ENCODE results near the gene ANK3. TPM values are rescaled to one million over a fixed set of nuclear protein-coding genes. Genes with fewer than 3 reads are reported as not detected.

The ANK3 gene
- total RNA-seq, 2 donors from 2014 or later, result 56.2 to 78.2 TPM

DNA sequence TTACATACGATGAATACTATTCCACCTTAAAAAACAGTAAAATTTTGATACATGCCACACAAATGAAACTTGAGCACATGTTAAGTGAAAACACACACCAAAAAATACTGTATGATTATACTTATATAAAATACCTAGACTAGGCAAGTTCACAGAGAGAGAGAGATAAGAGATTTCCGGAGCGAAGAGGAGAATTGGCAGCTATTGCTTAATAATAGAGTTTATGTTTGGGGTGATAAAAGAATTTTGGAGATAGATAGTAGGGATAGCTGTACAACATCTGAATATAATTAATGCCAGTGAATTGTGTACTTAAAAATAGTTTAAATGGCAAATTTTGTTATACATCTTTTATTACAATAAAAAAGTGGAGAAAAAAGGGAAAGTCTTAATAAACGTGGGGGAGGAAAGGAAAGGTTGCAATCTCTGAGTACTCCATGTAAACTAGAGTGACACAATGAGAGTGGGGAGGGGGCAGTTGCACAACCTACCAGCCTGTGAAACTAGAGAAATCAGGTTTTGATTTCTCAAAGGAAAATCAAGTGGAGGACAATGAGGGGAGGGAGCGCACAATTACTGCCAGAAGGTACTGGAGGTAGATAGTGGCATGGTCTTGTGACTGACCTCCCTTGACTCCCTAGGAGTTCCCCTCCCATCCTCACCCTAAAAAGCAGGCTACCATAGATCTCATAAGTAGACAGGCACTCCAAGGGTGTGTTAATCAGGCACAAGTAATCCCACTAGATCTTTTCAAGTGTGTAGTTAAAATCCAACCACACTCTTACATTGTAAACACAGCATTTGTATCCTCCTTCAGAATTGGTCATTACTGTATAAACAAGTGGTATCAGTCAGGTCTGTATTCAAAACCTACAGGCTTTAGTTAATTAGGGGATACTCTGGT, 31.6 kb upstream of the ANK3 start:
- Mint-ChIP-seq H3K4me1 (peaks cover 9% of the 10 kb centered on the region), H3K27ac (no peak overlapping the region), H3K9me3 (no peaks in the 10 kb centered on the region), H3K27me3 (no peaks in the 10 kb centered on the region), H3K4me3 (no peak overlapping the region), H3K36me3 (ENCODE audit: low read depth) (no peaks in the 10 kb centered on the region)
- no peak for ATAC-seq (replicated peaks)

DNA sequence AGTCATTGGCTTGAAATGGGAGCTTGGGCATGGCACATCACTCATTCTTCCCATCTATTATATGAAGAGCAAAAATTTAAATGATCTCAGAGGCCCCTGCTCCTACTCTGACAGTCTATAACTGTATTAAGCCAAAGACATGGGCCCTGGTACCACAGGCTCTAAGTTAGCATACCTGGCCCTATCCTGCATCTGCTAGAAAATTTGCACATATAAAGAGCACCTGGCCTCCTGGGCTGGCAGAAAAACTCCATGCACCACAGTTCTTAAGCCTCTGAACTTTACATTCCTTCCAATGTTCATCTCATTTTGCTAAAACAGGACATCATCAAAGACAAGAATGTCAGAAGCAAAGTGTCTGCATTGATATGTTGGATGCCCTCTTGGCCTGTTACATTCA, 29.6 kb upstream of the ANK3 start:
- Mint-ChIP-seq H3K9me3 (no peaks in the 10 kb centered on the region), H3K36me3 (ENCODE audit: low read depth) (peaks cover 8% of the 10 kb centered on the region)

DNA sequence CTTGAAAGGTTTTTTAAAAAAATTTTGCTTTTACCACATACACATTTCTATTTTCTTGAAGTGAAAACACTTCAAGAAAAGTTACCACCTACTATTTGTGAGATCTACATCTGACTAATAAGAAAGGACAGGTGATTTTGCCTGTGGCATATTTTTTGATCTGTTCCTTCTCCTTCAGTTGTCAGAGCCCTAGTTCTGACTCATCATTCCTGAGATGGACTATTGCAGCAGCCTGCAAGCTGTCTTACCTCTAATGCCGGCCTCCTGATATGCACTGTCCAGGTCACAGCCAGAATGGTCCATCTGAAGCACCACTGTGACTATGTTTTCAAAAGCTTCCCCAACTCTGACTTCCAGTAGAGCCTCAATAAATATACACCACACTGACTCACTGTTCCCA, 28.2 kb upstream of the ANK3 start:
- Mint-ChIP-seq H3K4me3 (no peak overlapping the region), H3K27ac (peak overlapping the region; percentile 12), H3K4me1 (peaks cover 14% of the 10 kb centered on the region), H3K9me3 (no peaks in the 10 kb centered on the region), H3K36me3 (ENCODE audit: low read depth) (peaks cover 9% of the 10 kb centered on the region), H3K27me3 (no peaks in the 10 kb centered on the region)
- ATAC-seq (replicated peaks), result peak; percentile 62

More for the DNA sequence above, 29.6 kb upstream of the ANK3 start:
- Mint-ChIP-seq H3K4me1 (peaks cover 12% of the 10 kb centered on the region), H3K27ac (no peak overlapping the region), H3K4me3 (no peak overlapping the region), H3K27me3 (no peaks in the 10 kb centered on the region)
- no peak for ATAC-seq (replicated peaks)

DNA sequence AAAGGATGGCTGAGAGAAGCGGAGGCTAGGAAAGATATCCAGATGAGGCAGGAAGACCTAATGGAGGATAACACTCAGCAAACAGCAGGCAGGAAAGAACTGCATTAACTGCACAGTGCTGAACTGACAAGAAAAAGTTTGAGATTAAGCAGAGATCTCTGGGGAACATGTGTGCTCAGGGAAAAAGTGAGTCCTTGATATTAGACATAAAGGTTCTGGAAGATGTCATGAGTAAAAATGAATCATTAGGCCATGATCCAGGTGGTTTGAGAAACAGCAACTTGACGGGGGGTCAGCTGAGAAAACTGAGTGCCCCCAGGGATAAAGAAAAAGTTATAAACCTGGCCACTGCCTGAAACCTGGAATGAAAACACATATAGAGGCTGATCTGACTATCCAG, 27.3 kb upstream of the ANK3 start:
- no peaks in the 10 kb centered on the region for H3K27me3 Mint-ChIP-seq
- H3K4me1 Mint-ChIP-seq, result peaks cover 14% of the 10 kb centered on the region
- no peak overlapping the region for H3K4me3 Mint-ChIP-seq
- ATAC-seq (replicated peaks), result no peak
- no peak overlapping the region for H3K27ac Mint-ChIP-seq
- peaks cover 9% of the 10 kb centered on the region for H3K36me3 Mint-ChIP-seq (ENCODE audit: low read depth)
- H3K9me3 Mint-ChIP-seq, result no peaks in the 10 kb centered on the region

DNA sequence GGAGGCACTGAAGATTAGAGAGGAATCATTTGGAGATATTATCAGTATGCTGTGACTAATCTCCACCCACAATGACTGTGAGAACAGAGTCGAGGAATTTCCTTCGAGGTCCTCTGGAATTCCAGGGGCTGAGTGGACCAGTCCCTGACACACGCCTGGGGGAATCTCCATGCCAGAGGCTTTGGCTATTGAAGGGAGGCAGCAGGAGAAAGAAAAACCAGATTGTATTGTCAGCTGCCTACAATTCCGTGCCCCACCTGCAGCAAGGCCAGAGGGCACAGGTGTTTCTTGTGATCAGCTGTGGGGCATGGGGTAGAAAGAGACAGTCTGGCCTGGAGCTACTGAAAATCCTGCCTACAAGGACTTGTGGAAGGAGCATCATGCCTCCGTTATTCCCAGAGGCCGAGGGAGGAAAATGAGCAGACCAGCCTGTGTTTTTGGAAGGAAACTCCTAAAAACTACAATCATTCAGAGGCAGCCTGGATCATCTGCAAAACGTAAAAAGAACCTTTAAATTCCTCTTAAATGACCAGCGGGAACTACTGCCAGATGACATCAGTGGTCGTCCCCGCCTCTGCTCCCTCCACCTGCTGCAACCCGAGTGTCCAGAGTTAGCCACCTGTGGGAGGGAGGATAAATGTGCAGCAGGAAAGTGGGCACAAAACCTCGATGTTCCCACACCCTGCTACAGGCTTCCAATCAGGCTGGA, 25.4 kb upstream of the ANK3 start:
- Mint-ChIP-seq H3K27me3 (no peaks in the 10 kb centered on the region), H3K4me1 (peaks cover 23% of the 10 kb centered on the region), H3K9me3 (no peaks in the 10 kb centered on the region), H3K36me3 (ENCODE audit: low read depth) (peaks cover 20% of the 10 kb centered on the region), H3K4me3 (no peak overlapping the region), H3K27ac (peak overlapping the region; percentile 28)
- no peak for ATAC-seq (replicated peaks)

DNA sequence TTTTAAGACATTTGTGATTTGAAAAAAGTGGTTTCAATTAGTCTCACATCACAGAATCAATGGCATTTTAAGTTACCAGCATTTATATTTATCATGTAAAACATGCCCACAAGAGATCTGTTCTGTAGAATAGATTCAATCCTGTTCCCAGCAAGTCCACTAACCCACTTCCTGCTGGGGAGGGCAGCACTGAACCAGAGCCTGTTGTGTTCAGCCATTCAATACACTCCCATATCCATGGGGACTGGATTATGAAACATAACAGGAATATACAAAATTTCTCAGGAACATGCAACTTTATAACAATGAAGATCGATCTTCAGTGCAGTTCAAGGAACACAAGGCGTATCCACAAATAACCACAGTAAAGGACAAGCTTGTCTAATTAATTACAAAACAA, 24.4 kb upstream of the ANK3 start:
- H3K4me1 Mint-ChIP-seq, result peaks cover 24% of the 10 kb centered on the region
- ATAC-seq (replicated peaks), result no peak
- H3K9me3 Mint-ChIP-seq, result no peaks in the 10 kb centered on the region
- no peaks in the 10 kb centered on the region for H3K27me3 Mint-ChIP-seq
- no peak overlapping the region for H3K4me3 Mint-ChIP-seq
- H3K27ac Mint-ChIP-seq, result peak overlapping the region; percentile 28
- peaks cover 28% of the 10 kb centered on the region for H3K36me3 Mint-ChIP-seq (ENCODE audit: low read depth)

DNA sequence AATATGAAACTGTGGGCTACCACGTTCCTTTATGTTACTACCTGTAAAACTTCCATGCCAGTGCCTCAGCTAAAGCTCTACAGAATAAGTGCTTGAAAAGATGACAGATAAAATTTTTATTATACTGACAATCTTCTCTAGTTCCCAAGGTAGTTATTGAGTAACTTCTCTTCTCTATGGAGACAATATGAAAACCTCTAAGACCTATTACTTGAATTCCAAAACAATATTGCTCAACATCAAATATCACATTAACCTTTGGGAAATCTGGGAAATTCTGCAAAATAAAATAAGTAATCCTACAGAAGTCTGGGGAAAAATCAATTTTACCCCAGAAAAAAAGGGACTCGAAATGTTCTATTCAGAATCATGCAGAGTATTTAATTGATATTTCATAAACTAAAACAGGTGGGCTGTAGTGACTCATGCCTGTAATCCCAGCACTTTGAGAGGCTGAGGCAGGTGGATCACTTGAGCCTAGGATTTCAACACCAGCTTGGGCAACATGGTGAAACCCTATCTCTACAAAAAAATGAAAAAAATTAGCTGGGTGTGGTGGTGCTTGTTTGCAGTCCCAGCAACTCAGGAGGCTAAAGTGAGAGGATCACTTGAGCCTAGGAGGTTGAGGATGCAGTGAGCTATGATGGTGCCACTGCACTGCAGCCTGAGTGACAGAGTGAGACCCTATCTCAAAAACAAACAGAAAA, 23.8 kb upstream of the ANK3 start:
- no peak for ATAC-seq (replicated peaks)
- Mint-ChIP-seq H3K4me1 (peaks cover 24% of the 10 kb centered on the region), H3K36me3 (ENCODE audit: low read depth) (peaks cover 28% of the 10 kb centered on the region), H3K27me3 (no peaks in the 10 kb centered on the region), H3K9me3 (no peaks in the 10 kb centered on the region), H3K27ac (no peak overlapping the region), H3K4me3 (no peak overlapping the region)

DNA sequence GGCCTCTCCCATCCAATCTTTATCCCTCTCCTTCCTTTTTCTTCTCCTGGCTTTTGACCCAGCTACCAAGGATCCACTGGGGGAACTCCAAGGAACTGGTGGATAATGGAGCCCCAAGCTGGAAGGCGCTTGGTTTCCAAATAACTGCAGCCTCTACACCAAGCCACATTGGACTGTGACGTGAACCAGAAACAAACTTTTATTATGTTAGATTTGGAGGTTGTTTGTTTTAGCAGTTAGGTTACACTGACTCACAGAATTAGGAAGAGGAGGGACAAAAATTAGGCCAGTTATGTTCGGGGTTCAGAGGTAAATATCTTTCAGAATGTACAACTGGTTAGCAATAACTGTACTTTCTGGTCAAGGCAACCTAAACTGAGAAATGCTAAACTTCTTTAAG, 21.3 kb upstream of the ANK3 start:
- Mint-ChIP-seq H3K27me3 (no peaks in the 10 kb centered on the region), H3K4me1 (peaks cover 14% of the 10 kb centered on the region), H3K4me3 (no peak overlapping the region), H3K9me3 (no peaks in the 10 kb centered on the region), H3K27ac (peak overlapping the region; percentile 25), H3K36me3 (ENCODE audit: low read depth) (peaks cover 28% of the 10 kb centered on the region)
- peak; percentile 39 for ATAC-seq (replicated peaks)

DNA sequence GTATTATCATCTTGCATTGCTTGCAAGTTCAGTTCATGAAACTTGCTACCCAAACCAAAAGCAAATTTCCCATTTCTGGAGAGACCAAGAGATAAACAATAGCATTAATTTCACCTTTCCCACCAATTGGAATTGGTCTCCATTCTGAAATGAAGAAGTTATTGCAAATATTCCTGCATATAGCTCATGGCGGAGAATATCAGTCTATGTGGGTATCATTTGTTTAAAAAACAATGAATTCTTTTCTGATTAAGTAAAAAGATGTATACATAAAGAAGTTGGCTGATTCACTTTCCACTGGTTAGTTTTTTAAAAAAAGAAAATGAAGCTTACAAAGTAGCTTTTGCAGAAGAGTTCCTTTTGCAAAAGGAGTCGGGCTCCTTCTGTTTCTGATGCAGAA, 19.5 kb upstream of the ANK3 start:
- H3K27ac Mint-ChIP-seq, result no peak overlapping the region
- peaks cover 19% of the 10 kb centered on the region for H3K36me3 Mint-ChIP-seq (ENCODE audit: low read depth)
- no peak for ATAC-seq (replicated peaks)
- peaks cover 3% of the 10 kb centered on the region for H3K9me3 Mint-ChIP-seq
- no peaks in the 10 kb centered on the region for H3K27me3 Mint-ChIP-seq
- no peak overlapping the region for H3K4me3 Mint-ChIP-seq
- peaks cover 11% of the 10 kb centered on the region for H3K4me1 Mint-ChIP-seq

DNA sequence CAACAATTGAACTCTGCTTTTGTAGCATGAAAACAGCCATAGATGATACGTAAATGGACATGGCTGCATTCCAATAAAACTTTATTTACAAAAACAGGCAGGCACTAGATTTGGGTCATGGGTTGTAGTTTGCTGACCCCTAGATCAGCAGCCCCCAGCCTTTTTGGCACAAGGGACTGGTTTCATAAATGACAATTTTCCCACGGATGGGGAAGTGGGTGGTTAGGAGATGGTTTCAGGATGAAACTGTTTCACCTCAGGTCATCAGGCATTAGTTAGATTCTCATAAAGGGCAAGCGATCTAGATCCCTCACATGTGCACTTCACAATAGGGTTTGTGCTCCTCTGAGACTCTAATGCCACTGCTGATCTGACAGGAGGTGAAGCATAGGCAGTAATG, 16.5 kb upstream of the ANK3 start:
- peaks cover 3% of the 10 kb centered on the region for H3K9me3 Mint-ChIP-seq
- no peak overlapping the region for H3K4me3 Mint-ChIP-seq
- H3K4me1 Mint-ChIP-seq, result peaks cover 9% of the 10 kb centered on the region
- H3K27me3 Mint-ChIP-seq, result no peaks in the 10 kb centered on the region
- ATAC-seq (replicated peaks), result no peak
- peaks cover 19% of the 10 kb centered on the region for H3K36me3 Mint-ChIP-seq (ENCODE audit: low read depth)
- H3K27ac Mint-ChIP-seq, result no peak overlapping the region

DNA sequence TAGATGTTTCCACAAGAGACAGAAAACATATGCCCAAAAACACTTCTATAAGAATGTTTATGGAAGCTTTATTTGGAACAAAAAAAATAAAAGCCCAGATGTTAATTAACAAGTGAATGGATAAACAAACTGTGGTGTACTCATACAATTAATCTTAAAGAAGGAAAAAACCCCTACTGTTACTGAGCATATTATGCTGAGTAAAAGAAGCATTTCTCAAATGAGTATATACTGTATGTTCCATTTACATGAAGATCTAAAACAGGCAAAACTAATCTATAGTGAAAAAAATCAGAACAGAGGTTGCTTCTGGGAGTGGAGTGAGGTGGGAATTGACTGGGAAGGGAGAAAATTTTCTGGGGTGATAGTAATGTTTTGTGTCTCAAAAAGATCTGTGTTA, 15.5 kb upstream of the ANK3 start:
- Mint-ChIP-seq H3K9me3 (peaks cover 3% of the 10 kb centered on the region), H3K27ac (no peak overlapping the region), H3K4me1 (peaks cover 2% of the 10 kb centered on the region), H3K27me3 (no peaks in the 10 kb centered on the region), H3K36me3 (ENCODE audit: low read depth) (peaks cover 9% of the 10 kb centered on the region), H3K4me3 (no peak overlapping the region)
- peak; percentile 38 for ATAC-seq (replicated peaks)

DNA sequence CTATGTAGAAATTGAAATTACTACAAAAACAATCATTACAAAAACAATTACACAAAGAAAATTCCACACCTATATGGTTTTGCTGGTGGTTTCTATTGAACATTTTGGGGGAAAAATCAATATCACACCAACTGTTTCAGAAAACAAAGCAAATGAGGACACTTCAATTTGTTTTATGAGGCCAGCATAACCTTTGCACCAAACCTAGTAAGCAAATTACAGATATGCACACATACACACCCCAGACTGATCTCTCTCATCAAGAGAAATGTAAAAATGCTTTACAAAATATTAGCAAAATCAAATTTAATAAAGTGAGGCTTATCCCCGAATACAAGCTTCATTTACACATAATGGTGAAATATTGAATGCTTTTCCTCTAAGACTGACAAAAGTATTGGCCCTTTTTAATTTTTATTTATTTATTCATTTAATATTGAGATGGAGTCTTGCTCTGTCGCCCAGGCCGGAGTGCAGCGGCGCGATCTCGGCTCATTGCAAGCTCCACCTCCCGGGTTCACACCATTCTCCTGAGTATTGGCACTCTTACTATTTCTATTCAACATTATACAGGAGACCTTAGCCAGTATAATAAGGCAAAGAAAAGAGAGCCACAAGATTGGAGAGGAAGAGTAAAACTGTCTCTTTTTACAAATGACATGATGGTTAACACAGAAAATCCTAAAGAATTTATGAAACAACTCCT, 13.6 kb upstream of the ANK3 start:
- Mint-ChIP-seq H3K27ac (no peak overlapping the region), H3K4me3 (no peak overlapping the region), H3K27me3 (no peaks in the 10 kb centered on the region), H3K36me3 (ENCODE audit: low read depth) (no peaks in the 10 kb centered on the region), H3K9me3 (peaks cover 3% of the 10 kb centered on the region), H3K4me1 (peaks cover 4% of the 10 kb centered on the region)
- ATAC-seq (replicated peaks), result no peak

DNA sequence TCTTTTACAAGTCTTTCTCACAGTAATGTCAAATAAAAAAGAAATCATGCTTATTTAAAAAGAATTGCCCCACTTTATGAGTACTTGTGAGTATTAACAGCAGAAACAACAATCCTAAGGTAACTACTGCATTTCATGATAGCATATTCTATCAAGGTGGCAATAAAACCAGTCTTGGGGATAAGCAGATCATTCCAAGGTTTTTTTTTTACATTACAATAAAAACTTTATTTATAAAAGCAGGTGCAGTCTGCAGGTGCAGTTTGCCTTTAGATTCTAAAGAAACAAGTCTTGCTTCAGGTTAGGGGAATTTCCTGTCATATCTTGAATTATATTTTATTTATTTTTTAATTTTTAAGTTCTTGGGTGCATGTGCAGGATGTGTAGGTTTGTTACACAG, 10.7 kb upstream of the ANK3 start:
- H3K9me3 Mint-ChIP-seq, result peaks cover 3% of the 10 kb centered on the region
- H3K4me1 Mint-ChIP-seq, result peaks cover 12% of the 10 kb centered on the region
- ATAC-seq (replicated peaks), result no peak
- H3K36me3 Mint-ChIP-seq (ENCODE audit: low read depth), result no peaks in the 10 kb centered on the region
- H3K27me3 Mint-ChIP-seq, result no peaks in the 10 kb centered on the region
- no peak overlapping the region for H3K27ac Mint-ChIP-seq
- H3K4me3 Mint-ChIP-seq, result no peak overlapping the region

DNA sequence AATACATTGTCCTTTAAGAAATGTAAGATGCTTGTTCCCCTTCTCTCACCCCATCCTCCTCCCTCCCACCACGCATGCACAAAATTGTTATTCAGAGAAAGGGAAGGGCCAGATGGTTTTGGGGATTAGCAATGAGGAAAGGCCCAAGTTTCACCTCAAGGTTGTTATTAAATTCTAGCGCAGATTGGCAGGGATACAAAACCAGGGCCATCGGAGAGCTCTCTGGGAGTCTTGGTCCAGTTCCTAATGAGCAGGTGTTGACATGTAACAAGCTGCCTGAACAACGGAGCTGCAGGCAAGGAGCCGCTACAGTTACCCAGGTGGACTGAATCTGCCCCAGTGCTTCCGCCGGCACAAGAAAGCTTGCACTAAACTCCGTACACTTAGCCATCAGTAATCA, 9.7 kb upstream of the ANK3 start:
- Mint-ChIP-seq H3K9me3 (no peaks in the 10 kb centered on the region), H3K4me3 (no peak overlapping the region), H3K36me3 (ENCODE audit: low read depth) (no peaks in the 10 kb centered on the region), H3K4me1 (peaks cover 17% of the 10 kb centered on the region), H3K27me3 (no peaks in the 10 kb centered on the region), H3K27ac (no peak overlapping the region)
- ATAC-seq (replicated peaks), result no peak
